DMS 273 (cell line): ENCODE results near the gene PIP5K1B.
"Not testable (repeated sequence)": the region's sequence is repeated elsewhere in the genome, so short reads cannot be mapped to it uniquely, and the experiment has no call there.

Source experiments
- DNase-seq: peaks from one replicate; lab custom pipeline; 2025; ENCODE audit not compliant: unreplicated experiment; lab: John Stamatoyannopoulos, UW

Gene PIP5K1B

DNA sequence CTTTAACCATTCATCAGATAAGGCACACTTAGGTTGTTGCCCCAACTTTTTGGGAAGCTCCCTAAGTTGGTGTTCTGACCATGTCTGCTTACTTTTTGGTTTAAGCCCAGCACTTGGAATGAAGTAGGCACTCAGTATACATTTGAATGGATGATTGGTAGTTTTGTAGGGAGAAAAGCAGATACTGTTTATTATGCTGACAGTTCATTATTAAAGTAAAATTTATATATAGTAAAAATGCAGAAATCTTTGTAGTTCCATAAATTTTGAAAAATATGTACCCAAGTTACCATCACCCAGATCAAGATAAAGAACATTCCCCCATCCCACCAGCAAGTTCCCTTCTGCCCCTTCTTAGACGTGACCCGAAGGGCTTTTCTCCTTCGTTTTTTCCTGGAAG is 273.5 kb downstream of the PIP5K1B start:
- no peak for DNase-seq

DNA sequence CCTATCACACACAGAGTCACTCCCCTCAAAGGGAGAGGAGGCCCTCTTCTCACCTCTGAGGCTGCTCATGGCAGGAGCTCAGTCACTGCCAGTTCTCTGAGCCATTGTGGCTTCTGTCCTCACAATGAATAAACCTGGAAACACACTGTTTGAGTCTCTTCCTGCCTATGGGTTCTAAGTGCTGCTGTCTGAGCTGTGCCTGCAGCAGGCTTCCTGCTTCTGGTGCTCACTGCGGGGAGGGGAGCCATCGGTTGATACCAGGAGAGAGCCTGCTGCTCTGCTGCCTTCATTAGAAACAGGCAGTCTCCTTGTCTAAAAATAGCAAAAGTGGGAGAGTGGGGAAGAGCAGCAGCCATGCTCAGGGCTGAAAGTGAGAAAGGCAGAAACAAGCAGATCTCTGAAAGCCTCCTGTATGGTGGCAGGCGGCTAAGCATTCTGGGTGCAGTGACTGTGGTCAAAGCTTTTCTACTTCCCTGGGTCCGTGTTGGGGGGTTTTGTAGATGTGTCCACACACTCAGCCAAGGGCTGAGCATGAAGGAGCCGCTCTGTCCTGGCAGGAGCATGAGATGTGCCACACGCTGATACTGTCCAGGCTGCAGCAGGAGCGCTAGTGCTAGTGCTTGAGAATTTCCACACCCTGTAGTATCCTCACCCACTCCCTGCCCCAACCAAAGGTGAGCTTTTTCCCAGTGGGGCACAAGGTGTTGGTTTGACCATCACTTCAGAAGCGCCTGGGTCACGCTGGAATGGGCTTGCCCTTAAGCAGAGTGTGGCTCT is 274.7 kb downstream of the PIP5K1B start:
- no peak for DNase-seq

DNA sequence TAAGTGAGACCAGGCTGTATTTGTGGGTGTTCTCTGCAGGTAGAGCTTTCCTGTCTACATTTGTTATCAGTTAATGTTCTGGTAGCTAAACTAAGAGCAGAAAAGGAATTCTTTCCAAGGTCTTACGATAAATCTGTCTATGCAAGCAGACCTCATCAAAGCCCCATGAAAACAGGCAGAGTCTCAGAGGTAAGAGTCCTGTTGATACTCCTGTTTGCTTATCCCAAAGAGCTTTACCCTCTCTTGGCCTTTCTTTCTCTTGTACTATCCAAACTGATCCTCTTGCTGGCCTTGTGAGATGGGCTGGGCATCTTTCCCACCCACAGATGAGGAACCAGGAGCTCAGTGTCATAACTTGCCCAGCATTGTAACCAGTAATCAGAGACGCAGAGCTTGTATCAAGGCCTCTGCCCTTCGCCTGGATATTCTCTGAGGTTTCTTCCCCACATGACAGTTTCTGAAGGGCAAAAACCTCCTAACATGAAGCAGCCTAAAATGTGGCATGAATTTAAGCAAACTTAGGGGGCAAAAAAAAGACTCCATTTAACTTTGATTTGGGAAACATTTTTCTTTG is 275.4 kb downstream of the PIP5K1B start:
- no peak for DNase-seq

- DNase-seq = peak; percentile 15
Measured at GRCh38 chr9:68981789-68982188, 276.7 kb downstream of the PIP5K1B start.

GRCh38 chr9:68983008-68983411 is 278.0 kb downstream of the PIP5K1B start:
- no peak for DNase-seq

DNA sequence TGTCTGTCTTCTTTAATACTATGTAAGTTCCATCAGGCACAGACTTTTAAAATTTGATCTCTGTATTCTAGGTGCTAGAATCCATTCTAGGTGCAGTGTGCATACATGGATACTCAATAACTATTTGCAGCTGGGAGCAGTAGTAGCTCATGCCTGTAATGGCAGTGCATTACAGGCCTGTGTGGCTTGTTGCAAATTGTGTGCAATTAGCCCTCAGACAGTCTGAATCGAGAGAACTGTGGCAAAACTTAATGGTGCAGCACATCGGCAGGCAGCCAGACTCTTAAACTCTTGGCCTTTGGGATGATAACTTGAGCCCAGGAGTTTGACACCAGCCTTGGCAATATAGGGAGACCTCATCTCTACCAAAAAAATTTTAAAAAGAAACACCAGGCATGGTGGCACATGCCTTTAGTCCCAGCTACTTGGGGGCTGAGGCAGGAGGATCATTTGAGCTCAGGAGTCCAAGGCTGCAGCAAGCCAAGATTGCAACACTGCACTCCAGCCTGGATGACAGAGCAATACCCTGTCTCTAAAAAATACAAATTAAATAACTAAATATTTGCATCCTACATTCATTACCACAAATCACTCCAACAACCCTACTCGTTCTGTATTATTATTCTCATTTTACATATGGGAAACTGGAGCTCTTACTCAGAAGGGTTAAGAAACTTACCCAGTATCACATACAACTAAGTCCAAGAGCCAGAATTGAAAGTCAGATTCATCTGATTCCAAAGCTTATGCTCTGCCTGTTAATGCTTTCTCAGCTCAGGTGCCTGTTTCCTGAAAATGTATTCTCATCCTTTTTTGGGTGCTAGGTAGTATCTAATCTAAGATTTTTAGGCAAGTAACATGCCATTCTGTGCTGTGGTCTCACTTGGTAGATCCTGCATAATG is 278.7 kb downstream of the PIP5K1B start:
- no peak for DNase-seq

DNA sequence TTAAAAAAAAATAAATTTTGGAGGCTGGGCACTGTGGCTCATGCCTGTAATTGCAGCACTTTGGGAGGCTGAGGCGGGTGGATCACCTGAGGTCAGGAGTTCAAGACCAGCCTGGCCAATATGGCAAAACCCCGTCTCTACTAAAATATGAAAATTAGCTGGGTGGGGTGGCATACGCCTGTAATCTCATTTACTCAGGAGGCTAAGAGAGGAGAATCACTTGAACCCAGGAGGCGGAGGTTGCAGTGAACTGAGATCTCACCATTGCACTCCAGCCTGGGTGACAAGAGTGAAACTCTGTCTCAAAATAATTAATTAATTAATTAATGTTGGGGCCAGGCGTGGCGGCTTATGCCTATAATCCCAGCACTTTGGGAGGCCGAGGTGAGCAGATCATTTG is 281.9 kb downstream of the PIP5K1B start:
- DNase-seq = not testable (repeated sequence)

DNA sequence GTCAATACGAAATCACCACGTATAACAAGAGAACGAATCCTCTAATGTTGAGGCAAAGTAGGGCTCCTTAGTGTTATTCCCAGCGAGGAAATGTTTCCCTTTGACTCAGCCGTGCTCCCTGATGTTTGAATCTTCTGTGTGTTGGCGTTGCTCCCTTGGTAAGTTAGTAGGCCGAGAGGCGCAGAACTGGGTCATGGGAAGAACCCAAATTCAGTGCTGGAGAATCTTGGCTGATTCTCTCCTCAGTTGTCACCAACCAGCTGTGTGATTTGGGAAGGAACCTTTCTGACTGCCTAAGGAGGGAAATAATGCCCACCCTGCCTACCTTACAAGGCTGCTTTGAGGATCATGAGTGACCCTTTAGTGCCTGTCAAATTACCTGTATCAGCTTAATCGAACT is 286.4 kb downstream of the PIP5K1B start:
- no peak for DNase-seq

DNA sequence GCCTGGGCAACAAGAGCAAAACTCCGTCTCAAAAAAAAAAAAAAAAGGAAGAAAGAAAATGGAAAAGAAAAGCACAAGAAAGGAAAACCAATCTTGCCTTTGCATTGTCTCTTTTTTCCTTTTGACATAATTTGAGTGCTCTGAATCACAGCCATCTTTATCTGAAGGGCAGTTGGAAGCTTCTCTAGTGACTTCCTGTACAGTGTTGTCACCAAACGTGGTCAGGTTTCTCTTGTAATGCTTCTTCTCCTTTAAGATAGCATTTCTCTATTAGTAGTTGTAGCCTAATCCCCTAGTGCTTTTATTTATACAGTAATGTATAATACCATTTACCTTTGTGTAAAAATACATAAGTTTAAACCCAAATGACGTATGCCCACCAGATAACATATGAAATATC is 290.7 kb downstream of the PIP5K1B start:
- no peak for DNase-seq

GRCh38 chr9:68996462-68996861 is 291.4 kb downstream of the PIP5K1B start:
- DNase-seq = no peak

DNA sequence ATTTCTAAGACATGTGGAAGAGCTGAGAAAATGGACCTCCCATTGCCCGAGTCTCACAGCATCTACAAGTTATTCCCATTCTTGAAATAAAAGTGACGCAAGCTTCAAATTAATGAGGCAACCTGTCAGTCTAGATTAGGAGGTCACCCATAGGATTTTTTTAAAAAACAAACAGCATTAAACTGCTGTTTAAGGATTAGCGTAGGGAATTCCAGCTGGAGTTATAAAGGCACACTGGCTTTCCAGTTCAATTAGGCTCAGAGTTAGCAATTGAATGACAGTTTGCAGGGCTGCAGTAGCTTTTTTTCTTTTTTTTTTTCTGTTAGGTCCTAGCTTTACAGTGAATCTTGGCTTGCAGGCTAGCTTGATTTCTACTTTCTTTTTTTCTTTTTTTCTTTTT is 292.6 kb downstream of the PIP5K1B start:
- DNase-seq = no peak

DNA sequence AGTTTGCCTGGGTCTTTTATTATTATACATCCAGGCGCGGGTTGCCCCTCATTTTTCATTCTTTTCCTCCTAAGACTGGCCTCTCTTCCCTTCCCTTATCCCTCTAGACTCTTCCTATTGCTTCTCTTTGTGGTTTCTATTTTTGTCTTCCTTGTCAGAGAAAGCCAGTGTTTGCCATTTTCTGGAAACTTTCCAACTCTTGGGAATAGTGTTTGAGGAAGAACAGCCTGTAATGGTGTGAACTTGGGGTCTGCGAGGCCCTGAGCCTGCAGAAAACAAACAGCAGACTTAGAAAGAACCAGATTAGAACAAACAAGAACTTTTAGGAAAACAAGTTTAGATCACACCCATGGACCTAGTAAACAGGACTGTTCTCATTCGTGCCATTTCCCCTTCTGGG is 293.3 kb downstream of the PIP5K1B start:
- no peak for DNase-seq

GRCh38 chr9:68998812-68999211 is 293.8 kb downstream of the PIP5K1B start:
- no peak for DNase-seq

DNA sequence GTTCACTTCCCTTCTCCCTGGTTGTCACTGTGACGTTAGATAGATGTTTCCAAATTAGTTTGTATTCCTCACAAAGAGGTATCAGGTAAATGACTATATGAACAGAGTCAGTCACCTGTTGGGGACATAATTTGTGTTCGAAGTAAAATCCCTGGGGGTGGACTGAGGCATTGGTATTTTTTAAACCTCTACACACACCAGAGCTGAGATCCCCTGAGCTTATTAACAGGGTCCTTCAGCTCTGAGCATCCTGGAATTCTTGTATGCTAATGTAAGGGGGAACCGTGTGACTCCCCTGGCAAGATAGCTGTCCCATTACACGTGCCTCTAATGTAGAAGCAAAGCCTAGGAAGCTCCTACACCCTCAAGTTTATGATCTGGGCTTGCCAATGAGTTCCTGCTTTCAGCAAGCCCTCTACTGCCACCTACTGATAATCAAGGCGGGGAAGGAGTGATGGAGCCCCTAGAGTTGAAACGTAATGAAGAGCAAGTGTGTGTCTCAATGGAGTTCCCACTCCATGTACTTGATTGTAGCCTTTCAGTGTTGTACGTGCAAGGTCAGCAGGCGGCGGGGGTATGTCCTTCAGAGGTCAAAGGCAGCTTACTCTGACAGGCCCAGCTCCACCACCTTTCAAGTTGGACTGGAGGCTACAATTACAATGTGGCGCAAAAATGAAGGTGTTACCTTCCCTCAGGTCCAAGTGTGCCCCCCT is 294.5 kb downstream of the PIP5K1B start:
- peak; percentile 81 for DNase-seq

- no peak for DNase-seq
Measured at GRCh38 chr9:69001921-69002320, 296.9 kb downstream of the PIP5K1B start.

DNA sequence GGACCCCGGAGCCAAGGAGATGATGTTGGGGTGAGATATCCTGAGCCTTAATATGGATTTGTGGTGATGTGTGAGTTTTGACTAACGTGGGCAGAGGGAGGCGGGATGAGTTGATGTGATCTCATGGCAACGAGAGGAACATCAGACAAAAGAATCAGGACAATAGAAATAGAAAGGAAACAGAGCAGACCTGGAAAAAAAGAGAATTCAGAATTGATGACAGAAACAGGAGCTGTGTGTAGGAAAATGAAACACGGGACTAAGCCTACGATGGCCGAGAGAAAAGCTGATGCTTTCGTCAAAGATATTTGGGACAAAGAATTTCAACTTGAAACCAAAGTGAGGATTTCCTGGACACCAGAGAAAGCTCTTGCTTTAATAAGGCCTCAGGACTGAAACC is 298.0 kb downstream of the PIP5K1B start:
- DNase-seq = no peak

GRCh38 chr9:69004836-69005235 is 299.8 kb downstream of the PIP5K1B start:
- DNase-seq = no peak

DNA sequence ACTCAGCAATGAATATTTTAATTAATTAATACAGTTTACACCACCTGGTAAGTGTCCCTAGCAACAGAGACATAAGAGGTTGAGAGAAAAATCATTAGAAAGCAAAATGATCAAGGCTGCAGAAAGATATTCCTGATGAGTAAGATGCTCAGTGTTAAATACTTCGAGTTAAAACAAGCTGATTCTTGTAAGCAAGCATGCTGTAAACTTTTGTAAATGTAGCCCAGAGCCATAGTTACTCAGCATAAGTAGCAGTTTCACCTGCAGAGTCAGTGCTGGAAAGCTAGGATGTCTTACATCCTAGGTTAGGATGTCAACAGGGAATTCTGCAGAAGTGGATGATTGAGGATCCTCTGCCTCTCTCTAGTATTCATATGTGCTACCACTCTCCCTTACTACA is 304.7 kb downstream of the PIP5K1B start:
- no peak for DNase-seq

GRCh38 chr9:69012696-69013381 is 307.8 kb downstream of the PIP5K1B start:
- DNase-seq = no peak

- DNase-seq = no peak
Measured at GRCh38 chr9:69013382-69013727, 308.3 kb downstream of the PIP5K1B start.

- DNase-seq = no peak
Measured at GRCh38 chr9:69014013-69014412, 309.0 kb downstream of the PIP5K1B start, which contains the start of gene PRKACG. Gene PRKACG, minus strand, starts transcription at chr9:69014113. Its CDS starts 21 bp downstream, at chr9:69014092.
